GM19372 (cell line): ENCODE measurements around the gene RIMKLA.

Experiments used
- ATAC-seq: cut with Tn5 transposase; IDR thresholded peaks from one replicate; pipeline ENCODE4 v1.9.1; 2021; ENCODE audit warnings: mild to moderate bottlenecking, low read depth, moderate library complexity; ENCODE audit not compliant: unreplicated experiment

The RIMKLA gene, protein sequence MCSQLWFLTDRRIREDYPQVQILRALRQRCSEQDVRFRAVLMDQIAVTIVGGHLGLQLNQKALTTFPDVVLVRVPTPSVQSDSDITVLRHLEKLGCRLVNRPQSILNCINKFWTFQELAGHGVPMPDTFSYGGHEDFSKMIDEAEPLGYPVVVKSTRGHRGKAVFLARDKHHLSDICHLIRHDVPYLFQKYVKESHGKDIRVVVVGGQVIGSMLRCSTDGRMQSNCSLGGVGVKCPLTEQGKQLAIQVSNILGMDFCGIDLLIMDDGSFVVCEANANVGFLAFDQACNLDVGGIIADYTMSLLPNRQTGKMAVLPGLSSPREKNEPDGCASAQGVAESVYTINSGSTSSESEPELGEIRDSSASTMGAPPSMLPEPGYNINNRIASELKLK

DNA sequence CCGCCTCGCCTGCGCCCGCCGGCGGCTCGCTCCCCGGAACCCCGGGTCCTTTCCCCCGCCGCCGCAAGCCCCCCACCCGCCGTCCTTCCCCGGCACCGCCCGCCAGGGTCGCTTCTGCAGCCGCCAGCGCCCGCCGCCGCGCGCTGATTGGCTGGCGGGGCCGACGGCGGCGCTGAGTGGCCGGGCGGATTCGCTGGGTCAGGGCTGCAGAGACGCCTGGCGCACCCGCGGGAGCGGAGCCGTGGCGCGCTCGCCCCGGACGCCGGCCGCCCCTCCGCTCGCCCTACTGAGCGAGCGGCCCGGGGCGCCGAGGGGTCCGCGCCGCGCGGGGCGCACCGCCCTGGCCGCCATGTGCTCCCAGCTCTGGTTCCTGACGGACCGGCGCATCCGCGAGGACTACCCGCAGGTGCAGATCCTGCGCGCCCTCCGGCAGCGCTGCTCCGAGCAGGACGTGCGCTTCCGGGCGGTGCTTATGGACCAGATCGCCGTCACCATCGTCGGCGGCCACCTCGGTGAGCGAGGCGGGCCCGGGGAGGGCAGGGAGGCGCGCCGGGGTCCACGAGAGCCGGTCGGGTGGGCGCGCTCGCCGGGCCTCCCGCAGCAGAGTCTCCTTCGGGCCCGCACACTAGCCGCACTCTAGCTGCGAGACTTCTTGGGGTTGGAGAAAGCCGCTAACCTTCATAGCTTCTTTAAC, at the start of gene RIMKLA:
Gene RIMKLA (plus strand): TSS at position 207 of the 694 bp plus-strand sequence. CDS start 143 bp downstream, at position 350.
- peak; percentile 93 for ATAC-seq

DNA sequence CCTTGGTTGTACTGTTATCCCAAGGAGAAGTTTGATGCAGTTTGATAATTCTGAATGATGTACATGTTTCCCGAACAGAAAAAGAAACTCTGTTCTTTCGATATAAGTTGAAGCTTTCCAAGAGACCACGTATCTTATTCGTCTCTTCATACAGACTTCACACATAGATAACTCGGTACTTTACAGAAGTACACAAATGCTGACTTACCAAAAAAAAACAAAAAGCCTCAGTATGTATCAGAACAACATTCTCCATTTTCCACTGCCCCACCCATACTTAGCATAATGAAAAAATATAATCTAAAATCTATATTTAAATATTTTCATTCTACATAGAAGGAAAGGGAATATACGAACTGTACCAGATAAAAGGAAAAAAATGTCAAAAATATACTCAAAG, 47.7 kb upstream of the RIMKLA start:
- no peak for ATAC-seq

DNA sequence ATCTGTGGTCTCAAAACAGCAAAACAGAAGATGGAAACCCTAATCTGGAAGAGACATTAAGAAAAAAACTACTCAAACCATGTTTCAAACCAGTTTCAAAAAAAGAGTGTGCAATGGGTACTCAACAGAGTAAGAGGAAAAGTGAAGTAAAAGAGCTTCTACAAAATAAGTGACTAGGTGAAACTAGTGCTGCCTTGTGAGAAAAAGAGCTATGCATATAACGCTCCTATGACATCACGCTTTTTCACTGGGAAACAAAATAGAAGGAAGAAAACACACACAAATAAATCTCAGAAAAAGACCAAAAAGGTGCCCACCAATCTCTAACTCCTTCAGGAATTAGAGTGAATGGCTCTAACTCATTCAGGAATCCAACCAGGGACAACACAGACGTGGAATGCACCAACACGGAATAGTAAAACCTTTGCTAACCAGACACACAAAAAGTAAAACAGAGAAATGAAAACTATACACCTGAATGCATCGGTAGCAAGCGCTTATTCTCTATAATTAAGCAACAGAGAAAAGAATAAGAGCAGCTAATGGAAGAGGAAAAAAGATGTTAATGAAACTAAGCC, 46.8 kb upstream of the RIMKLA start:
- ATAC-seq, result no peak

DNA sequence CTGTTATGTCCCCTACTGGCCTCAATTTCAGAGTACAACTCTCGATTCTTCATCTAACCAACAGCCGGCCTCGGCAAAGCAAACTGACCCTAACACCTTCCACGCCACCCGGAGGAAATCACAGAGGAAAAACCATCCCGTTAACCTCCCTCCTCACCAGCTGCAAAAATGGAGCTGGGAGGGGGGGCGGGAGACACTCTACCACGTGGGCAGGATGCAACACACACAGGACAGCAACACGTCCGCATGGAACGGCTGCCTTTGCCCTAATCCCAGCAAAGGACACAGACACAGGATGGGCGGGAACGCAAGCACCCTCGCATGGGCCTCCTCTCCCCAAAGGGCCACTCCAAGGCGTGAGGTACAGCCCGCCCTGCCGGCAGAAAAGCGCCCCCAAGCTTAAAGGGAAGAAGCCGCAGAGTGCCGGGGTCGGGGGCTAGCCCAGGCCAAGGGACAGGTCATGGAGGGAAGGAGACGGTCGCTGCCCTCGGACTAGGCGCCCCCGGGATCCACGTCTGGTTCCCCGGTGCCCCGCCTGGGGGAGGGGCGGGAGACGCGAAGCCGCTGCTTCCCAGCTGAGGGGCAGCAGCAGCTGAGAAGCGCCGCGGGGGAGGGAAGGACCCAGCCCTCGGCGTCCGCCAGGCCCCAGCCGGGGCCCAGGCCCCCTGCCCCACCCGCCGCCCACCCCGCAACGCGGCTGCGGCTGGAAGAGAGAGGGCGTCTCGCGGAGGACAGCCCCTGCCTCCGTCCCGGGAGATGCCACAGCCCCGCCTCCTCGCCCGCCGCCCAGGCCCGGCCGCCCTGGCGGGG, 46.1 kb upstream of the RIMKLA start:
- peak; percentile 46 for ATAC-seq

DNA sequence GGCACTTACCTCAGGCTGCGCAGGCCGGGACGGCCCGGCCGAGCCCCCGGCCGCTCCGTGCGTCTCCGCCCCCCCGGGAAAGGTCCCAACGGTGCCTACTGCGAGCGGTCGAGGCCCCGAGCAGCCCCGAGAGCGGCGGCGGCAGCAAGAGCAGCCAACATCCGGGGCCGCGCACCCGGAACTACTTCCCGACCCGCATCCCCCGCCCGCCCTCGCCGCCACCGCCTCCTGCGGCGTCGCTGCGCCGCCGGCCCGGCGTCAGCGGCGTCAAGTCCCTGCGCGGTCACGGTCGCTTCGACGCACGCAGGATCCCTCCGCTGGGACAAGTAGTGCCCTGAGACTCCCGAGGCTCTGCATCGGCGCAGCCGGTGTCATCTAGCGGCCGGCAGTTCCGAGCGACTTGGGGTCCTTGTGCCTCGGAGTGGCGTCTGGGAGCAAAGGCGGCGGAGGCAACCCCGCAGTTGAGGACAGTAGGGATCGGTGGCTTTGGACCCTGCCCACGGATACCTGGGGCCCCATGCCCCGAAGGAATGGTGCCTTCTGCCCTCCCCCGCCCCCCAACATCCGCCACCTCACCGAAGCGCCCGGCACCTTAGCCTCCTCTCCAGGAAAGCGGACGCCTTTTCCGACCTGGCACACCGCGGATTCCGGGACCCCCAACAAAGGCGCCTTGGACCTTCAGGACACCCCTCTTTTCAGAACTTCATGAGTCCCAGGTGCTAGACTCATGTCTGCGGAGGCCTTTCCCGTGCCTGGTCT, 45.4 kb upstream of the RIMKLA start, which contains the start of gene FOXJ3:
Gene FOXJ3 (minus strand): TSS at position 186 of the 759 bp plus-strand sequence. CDS start 24,142 bp downstream, outside the sequence.
- peak; percentile 75 for ATAC-seq

DNA sequence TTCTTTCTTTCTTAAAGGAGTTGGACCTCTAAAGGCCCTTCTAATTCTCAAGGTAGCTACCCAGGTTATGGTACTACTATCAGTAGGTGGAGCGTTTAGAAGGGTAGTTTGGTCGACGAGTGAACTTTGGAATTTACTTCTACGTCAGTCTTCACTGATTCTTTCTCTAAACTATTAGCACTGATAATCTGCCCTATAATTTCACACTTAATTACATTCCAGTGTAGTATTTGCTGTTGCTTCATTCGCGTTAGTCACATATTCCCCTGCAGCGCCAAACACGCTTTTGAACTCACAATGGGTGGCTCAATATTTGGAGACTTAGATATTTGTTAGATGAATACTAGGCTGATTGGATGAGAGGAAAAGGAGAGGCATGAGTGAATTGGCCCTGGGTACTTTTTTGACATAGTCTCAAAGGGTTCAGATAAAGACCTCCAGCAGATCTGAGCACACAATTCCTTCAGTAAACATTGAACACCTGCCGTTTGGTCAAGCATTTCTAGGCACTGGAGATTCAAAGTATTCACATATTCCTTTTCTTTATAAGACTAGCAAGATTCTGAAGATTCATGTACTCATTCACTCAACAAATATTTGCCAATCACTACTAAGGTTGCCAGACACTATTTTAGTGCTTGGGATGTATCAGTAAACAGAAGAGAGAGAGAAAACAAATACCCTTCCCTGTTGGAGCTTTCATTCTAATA, 44.6 kb upstream of the RIMKLA start:
- no peak for ATAC-seq

DNA sequence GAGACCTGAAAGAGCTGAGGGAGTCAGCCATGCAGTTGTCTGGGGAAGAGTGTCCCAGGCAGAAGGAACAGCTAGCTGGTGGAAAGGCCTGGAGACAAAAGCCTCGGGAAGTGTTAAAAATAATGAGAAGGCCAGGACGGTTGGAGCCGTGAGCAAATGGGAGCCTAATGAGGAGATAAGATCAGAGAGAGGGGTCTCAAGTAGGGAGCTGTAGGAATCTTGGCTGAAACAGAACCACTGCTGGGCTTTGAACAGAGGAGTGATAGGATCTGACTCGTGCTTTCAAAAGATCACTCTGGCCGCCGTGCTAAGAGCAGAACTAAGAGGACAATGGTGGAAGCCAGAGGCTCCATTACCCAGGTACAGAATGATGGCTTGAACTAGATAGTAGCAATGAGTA, 43.6 kb upstream of the RIMKLA start:
- ATAC-seq, result no peak

DNA sequence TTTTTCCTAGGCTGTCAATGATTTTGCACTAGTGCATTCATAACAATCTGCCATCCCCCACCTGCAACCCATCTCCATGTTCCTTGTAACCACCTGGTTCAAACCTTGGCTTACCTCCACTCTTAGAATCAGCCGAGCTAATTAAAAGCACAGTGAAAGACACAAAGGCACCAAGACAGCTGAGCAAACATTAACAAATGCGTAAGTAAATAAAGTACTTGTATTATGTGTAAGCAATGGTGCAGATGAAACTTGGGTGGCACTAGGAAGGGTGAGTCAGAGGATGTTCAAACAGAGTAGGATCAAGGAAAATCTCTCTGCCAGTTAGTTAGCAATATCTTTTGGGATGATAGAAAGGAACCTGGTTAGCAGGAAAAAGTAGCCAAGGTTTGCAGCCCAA, 40.5 kb upstream of the RIMKLA start:
- no peak for ATAC-seq

DNA sequence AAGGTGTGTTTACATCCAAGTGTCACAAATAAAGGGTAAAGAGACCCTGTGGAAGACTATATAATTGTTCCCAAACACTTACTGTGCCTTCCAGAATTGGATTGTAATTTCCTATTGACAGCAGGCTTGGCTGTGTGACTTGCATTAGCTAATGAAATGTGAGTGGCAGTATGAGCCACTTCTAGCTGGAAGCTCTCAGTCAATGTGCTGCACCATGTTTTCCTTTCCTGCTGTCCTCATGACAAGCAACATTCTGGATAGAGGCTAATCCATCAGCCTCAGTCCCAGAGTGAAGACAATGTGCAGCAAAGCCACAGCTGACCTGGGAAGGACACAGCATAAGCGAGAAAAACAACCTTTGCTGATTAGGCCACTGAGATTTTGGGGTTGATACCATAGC, 39.7 kb upstream of the RIMKLA start:
- no peak for ATAC-seq

DNA sequence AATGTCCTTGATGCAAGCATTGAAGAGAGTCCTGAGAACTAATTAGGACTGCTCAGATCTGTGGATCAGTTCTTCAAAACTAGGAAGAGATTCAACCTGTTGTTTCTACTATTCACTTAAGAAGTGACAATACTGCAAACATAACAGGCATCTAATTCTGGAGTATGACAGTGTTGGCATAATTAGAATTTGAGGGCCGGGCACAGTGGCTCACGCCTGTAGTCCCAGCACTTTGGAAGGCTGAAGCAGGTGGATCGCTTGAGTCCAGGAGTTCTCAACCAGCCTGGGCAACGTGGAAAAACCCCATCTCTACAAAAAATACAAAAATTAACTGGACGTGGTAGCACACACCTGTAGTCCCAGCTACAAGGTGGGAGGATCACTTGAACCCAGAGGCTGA, 37.5 kb upstream of the RIMKLA start:
- no peak for ATAC-seq

DNA sequence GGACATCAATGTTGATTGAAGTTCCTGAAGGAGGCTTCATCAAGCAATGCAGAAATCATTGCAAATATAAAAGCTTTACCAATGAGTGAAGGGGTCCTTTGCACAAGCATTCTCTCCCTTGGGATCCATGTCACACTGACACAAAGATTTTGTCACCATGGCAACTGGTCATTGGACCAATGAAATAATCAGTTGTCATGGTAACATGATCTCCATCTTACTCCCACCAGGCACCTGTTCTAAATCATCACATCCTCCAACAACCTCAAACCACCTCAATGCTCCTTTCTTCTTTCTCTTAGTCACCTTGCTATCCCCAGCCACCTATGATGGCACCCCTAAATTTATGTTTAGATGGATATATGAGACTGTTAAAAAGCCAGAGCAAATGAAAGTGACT, 32.1 kb upstream of the RIMKLA start:
- no peak for ATAC-seq

DNA sequence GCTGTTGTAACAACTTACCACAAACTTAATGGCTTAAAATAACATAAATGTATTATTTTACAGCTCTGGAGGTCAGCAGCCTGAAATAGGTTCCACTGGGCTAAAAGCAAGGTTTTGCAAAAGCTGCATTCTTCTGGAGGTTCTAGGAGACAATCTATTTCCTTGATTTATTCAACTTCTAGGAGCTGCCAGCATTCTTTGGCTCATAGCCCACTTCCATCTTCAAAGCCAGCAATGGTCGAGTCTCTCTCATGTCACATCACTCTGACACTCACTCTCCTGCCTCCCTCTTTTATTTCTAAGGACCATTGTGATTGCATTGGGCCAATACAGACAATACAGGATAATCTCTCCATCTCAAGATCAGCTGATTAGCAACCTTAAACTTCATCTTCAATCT, 30.5 kb upstream of the RIMKLA start:
- ATAC-seq, result no peak

DNA sequence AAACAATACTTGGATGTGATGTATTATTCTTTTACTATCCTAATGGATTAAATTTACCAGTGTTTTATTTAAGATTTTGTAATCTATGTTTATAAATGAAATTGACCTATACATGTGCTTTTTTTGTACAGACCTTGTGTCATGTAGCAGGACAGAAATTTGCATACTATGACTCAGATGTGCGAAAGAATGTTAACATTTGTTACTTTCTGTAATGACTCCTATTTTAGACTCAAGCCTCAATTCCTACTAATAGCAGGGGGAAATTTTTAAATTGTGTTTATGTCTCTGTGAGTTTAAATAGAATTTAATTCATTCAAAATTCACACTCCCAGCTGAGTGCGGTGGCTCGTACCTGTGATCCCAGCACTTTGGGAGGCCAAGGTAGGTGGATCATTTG, 21.8 kb upstream of the RIMKLA start:
- no peak for ATAC-seq

DNA sequence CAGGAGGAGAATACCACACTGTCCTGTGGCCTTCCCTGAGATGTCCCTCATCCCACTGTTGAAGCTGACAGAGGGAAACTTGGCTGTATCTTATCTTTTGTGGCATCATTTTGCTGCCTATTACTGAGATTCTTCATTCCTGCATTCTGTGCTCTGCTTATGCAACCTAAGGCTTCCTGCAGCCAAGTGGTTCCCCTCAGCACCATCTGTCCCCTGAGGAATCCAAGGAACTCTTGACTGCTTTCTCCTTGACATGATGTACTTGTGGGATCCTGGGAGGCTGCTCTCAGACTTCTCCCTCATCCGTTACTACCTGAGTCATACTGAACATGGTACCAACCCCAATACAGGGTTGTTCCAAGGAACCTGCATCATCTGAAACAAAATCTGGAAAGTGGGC, 21.1 kb upstream of the RIMKLA start:
- ATAC-seq, result no peak

DNA sequence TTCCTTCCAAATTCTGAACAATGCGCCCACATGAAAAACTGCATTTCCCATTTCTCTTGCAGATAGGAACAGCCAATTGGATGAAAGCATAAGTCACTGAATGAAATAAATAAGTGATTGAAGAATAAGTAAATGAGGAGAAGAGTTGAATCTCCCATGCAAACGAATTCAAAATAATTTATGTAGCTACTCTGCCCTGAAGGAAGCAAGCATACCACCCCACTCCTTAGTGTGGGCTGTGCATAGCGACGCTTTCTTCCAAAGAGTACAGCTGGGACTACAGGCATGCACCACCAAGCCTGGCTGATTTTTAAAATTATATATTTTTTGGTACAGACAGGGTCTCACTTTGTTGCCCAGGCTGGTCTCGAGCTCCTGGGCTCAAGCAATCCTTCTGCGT, 16.5 kb upstream of the RIMKLA start:
- no peak for ATAC-seq

DNA sequence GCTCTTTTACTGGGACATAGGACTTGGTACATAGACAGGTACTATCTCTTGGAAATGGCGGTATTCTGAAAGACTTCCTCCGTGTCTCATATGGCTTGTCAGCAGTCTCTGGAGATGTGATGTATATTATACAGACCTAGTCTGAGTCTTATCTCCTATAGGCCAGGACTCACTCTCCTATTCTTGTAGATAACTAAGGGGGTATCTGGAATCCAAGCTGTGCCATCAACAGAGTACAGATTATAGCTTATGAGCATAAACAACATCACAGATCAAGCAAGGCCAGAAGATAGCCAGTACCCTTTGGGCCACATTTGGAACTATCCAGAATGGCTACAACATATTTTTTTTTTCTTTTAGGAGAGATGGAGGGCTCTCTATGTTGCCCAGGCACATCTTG, 16.1 kb upstream of the RIMKLA start:
- no peak for ATAC-seq

DNA sequence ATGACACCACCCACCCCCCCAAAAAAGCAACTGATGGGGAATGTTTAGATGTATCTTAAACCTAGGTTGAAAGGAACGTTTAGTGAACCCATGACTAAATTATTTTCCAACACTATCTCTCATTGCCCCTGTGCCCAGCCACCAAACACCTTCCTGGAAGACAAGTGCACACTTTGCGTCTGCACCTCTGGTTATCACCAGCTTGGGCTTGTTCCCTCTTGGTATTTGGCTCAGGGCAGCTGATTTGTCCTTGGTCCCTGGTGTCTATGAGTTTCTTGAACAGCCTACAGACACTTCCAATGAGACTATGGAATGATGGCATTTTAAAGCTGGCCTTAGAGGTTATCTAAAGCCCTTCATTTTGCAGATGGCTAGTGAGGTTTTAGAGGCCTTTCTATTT, 15.5 kb upstream of the RIMKLA start:
- ATAC-seq, result no peak

DNA sequence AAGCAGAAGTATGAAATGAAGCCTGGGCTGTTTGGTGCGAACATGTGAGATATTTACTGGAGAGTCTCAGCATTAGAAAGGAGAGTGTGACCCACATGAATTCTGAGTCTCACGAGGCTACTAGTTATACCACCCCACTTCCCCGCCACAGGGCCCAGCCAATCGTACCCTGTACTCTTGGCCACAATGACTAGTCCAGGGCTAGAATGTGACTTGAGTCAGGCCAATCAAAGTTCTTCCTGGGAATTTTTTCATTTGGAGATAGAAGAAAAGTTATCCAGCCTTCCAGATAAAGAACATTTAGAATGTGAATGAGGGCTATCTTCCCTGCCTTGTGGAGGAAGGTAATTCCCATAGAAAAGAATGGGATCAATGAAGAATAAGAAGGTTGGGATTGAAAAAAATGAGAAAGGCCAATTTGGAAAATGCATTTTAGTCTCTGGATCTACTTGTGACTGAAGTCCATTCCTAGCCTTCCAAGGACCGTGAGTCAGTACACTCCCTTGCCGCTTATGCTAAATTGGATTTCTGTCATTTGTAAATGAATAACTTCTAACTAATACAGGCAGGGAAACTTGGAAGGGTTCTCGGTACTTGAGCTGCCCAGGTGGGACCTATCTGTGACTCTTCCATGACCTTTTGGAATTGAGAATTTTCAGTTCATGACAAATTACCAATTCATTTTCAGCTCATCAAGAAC, 12.3 kb upstream of the RIMKLA start:
- no peak for ATAC-seq

DNA sequence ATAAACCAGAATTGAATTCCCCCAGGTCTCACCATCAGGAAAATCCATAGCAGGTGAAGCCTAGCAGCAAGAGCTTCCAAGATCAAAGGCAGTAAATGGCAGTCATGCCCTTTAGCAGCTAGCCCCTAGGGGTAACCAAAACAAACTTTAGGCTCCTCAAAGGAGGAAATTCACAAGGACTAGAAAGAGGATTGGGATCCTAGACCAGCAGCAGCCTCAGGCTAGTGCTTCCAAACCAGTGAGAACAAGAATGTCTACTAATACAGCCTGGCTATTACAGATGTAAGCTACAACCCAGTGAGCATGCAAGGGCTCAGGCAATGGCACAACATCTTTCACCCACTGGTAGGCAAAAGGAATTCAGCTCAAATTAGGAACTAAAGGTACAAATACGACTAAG, 11.1 kb upstream of the RIMKLA start:
- ATAC-seq, result no peak
